Measurements from ENCODE around the gene B9D2. TPM values are rescaled to one million over a fixed set of nuclear protein-coding genes. Genes with fewer than 3 reads are reported as not detected.

The B9D2 gene
- total and polyA plus RNA-seq, 2 experiments from 2014 or later, result 2.7 to 7.4 TPM

DNA sequence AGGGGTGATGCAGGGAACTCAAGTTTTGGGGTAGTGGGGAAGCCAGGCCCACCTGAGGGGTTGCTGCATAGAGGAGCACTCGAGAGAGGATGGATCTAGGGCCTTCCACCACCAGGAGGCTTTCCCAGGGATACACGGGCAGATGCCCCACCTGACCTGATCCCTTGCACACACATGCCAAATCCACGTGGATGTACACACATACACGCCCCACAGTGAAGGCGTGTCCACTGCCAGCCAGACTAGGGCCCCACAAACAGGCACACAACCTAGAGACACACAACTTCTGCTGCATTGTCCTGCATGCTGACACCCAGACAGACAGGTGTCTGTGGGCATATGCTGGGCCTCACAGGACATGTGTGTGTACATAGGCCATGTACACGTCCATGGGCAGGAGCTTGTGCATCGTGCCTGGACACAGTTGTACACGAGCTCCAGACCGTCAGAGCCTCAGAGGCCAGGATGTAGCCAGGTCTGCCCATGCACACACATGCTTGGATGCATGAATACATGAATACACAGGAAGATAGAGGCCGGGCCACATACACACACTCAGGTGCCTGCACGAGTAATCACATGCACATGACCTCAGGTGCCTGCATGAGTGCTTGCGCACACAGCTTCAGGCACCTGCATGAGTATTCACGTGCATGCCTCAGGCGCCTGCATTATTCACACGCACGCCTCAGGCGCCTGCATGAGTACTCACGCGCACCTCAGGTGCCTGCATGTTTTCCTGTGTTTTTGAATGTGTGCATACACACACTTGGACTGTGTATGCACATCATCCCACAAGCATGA lies 45.1 kb downstream of the B9D2 start:
- Histone ChIP-seq H3K27me3 (ENCODE audit: insufficient read depth) (no peaks in the 10 kb centered on the region), H3K4me1 (ENCODE audit: insufficient read depth) (peaks cover 20% of the 10 kb centered on the region), H3K9me2 (ENCODE audit: insufficient read depth) (no peaks in the 10 kb centered on the region), H3F3A (replicated peaks; ENCODE audit: low read depth) (peaks cover 16% of the 10 kb centered on the region), H3K27ac (ENCODE audit: low read depth) (no peak overlapping the region), H3K36me3 (ENCODE audit: insufficient read depth) (no peaks in the 10 kb centered on the region), H3K4me3 (no peak overlapping the region), H2AFZ (no peak overlapping the region), H3K4me2 (no peak overlapping the region), H4K20me1 (replicated peaks; ENCODE audit: insufficient read depth) (no peaks in the 10 kb centered on the region; the same call in 1 of the 2 replicates), H3K79me2 (replicated peaks; ENCODE audit: insufficient read depth) (no peaks in the 10 kb centered on the region)
- Mint-ChIP-seq H3K27ac (no peak overlapping the region), H3K27me3 (ENCODE audit: insufficient read depth, low read depth, poor library complexity) (peaks cover 10% of the 10 kb centered on the region), H3K36me3 (ENCODE audit: low read depth) (peaks cover 54% of the 10 kb centered on the region), H3K4me3 (no peak overlapping the region), H3K4me1 (peaks cover 23% of the 10 kb centered on the region), H3K9me3 (peaks cover 3% of the 10 kb centered on the region; the same call in 1 of the 3 replicates)
- TF ChIP-seq ZNF331 (CRISPR knock-in tag; IDR thresholded peaks at IDR 0.05; ENCODE audit: low read depth), result no peak
- no peak for TF ChIP-seq EZH2phosphoT487 (IDR thresholded peaks at IDR 0.05; ENCODE audit: unreplicated experiment)
- TF ChIP-seq CREB1 (CRISPR knock-in tag; IDR thresholded peaks at IDR 0.05; ENCODE audit: low read depth), result no peak
- no peak for TF ChIP-seq NANOG (IDR thresholded peaks at IDR 0.05; ENCODE audit: borderline replicate concordance)
- no peak for TF ChIP-seq STAT1 (IDR thresholded peaks at IDR 0.05; ENCODE audit: unreplicated experiment)
- TF ChIP-seq JUNB (IDR thresholded peaks at IDR 0.05; ENCODE audit: unreplicated experiment), result no peak
- no peak for TF ChIP-seq POLR2AphosphoS5 (IDR thresholded peaks at IDR 0.05; ENCODE audit: low read depth)
- TF ChIP-seq, protein P1, sequence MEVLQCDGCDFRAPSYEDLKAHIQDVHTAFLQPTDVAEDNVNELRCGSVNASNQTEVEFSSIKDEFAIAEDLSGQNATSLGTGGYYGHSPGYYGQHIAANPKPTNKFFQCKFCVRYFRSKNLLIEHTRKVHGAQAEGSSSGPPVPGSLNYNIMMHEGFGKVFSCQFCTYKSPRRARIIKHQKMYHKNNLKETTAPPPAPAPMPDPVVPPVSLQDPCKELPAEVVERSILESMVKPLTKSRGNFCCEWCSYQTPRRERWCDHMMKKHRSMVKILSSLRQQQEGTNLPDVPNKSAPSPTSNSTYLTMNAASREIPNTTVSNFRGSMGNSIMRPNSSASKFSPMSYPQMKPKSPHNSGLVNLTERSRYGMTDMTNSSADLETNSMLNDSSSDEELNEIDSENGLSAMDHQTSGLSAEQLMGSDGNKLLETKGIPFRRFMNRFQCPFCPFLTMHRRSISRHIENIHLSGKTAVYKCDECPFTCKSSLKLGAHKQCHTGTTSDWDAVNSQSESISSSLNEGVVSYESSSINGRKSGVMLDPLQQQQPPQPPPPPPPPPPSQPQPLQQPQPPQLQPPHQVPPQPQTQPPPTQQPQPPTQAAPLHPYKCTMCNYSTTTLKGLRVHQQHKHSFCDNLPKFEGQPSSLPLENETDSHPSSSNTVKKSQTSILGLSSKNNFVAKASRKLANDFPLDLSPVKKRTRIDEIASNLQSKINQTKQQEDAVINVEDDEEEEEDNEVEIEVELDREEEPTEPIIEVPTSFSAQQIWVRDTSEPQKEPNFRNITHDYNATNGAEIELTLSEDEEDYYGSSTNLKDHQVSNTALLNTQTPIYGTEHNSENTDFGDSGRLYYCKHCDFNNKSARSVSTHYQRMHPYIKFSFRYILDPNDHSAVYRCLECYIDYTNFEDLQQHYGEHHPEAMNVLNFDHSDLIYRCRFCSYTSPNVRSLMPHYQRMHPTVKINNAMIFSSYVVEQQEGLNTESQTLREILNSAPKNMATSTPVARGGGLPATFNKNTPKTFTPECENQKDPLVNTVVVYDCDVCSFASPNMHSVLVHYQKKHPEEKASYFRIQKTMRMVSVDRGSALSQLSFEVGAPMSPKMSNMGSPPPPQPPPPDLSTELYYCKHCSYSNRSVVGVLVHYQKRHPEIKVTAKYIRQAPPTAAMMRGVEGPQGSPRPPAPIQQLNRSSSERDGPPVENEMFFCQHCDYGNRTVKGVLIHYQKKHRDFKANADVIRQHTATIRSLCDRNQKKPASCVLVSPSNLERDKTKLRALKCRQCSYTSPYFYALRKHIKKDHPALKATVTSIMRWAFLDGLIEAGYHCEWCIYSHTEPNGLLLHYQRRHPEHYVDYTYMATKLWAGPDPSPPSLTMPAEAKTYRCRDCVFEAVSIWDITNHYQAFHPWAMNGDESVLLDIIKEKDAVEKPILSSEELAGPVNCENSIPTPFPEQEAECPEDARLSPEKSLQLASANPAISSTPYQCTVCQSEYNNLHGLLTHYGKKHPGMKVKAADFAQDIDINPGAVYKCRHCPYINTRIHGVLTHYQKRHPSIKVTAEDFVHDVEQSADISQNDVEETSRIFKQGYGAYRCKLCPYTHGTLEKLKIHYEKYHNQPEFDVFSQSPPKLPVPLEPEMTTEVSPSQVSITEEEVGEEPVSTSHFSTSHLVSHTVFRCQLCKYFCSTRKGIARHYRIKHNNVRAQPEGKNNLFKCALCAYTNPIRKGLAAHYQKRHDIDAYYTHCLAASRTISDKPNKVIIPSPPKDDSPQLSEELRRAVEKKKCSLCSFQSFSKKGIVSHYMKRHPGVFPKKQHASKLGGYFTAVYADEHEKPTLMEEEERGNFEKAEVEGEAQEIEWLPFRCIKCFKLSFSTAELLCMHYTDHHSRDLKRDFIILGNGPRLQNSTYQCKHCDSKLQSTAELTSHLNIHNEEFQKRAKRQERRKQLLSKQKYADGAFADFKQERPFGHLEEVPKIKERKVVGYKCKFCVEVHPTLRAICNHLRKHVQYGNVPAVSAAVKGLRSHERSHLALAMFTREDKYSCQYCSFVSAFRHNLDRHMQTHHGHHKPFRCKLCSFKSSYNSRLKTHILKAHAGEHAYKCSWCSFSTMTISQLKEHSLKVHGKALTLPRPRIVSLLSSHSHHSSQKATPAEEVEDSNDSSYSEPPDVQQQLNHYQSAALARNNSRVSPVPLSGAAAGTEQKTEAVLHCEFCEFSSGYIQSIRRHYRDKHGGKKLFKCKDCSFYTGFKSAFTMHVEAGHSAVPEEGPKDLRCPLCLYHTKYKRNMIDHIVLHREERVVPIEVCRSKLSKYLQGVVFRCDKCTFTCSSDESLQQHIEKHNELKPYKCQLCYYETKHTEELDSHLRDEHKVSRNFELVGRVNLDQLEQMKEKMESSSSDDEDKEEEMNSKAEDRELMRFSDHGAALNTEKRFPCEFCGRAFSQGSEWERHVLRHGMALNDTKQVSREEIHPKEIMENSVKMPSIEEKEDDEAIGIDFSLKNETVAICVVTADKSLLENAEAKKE (CRISPR knock-in tag; IDR thresholded peaks at IDR 0.05), result no peak
- no peak for TF ChIP-seq ZNF114 (CRISPR knock-in tag; IDR thresholded peaks at IDR 0.05)
- TF ChIP-seq, protein P2, sequence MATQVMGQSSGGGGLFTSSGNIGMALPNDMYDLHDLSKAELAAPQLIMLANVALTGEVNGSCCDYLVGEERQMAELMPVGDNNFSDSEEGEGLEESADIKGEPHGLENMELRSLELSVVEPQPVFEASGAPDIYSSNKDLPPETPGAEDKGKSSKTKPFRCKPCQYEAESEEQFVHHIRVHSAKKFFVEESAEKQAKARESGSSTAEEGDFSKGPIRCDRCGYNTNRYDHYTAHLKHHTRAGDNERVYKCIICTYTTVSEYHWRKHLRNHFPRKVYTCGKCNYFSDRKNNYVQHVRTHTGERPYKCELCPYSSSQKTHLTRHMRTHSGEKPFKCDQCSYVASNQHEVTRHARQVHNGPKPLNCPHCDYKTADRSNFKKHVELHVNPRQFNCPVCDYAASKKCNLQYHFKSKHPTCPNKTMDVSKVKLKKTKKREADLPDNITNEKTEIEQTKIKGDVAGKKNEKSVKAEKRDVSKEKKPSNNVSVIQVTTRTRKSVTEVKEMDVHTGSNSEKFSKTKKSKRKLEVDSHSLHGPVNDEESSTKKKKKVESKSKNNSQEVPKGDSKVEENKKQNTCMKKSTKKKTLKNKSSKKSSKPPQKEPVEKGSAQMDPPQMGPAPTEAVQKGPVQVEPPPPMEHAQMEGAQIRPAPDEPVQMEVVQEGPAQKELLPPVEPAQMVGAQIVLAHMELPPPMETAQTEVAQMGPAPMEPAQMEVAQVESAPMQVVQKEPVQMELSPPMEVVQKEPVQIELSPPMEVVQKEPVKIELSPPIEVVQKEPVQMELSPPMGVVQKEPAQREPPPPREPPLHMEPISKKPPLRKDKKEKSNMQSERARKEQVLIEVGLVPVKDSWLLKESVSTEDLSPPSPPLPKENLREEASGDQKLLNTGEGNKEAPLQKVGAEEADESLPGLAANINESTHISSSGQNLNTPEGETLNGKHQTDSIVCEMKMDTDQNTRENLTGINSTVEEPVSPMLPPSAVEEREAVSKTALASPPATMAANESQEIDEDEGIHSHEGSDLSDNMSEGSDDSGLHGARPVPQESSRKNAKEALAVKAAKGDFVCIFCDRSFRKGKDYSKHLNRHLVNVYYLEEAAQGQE (IDR thresholded peaks at IDR 0.05; ENCODE audit: unreplicated experiment), result no peak
- no peak for TF ChIP-seq EZH2 (IDR thresholded peaks at IDR 0.05; ENCODE audit: low read depth, unreplicated experiment)
- no peak for TF ChIP-seq CTCF (conservative IDR thresholded peaks at IDR 0.05; ENCODE audit: low read depth in 2 of 2)
- TF ChIP-seq, protein P3, sequence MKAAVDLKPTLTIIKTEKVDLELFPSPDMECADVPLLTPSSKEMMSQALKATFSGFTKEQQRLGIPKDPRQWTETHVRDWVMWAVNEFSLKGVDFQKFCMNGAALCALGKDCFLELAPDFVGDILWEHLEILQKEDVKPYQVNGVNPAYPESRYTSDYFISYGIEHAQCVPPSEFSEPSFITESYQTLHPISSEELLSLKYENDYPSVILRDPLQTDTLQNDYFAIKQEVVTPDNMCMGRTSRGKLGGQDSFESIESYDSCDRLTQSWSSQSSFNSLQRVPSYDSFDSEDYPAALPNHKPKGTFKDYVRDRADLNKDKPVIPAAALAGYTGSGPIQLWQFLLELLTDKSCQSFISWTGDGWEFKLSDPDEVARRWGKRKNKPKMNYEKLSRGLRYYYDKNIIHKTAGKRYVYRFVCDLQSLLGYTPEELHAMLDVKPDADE (IDR thresholded peaks at IDR 0.05), result no peak
- DNase-seq (ENCODE audit: low spot score) (no peak), ATAC-seq (no peak)
